UCSD-AML1 (cell line): Measurements from ENCODE around the gene GNRHR.

Source experiments
- DNase-seq: peaks from one replicate; lab custom pipeline; 2025; ENCODE audit not compliant: unreplicated experiment; lab: John Stamatoyannopoulos, UW

Gene GNRHR

GRCh38 chr4:67700738-67701516 lies 53.3 kb downstream of the GNRHR start, which contains the start of gene UBA6:
Gene UBA6, minus strand, starts transcription at chr4:67701155. Its CDS starts 36 bp downstream, at chr4:67701119.
- peak; percentile 97 for DNase-seq

- no peak for DNase-seq
Measured at GRCh38 chr4:67700116-67700737, 54.0 kb downstream of the GNRHR start.

GRCh38 chr4:67699603-67700002 lies 54.6 kb downstream of the GNRHR start:
- DNase-seq: no peak

- DNase-seq: no peak
Measured at GRCh38 chr4:67697860-67698687, 56.1 kb downstream of the GNRHR start.

GRCh38 chr4:67696061-67696460 lies 58.1 kb downstream of the GNRHR start:
- no peak for DNase-seq

- DNase-seq: no peak
Measured at GRCh38 chr4:67694662-67695061, 59.5 kb downstream of the GNRHR start.

GRCh38 chr4:67691328-67691727 lies 62.9 kb downstream of the GNRHR start:
- no peak for DNase-seq
